ENCODE measurements around the gene CDK5. TPM values are rescaled to one million over a fixed set of nuclear protein-coding genes. Genes with fewer than 3 reads are reported as not detected.

The CDK5 gene
- total and polyA plus RNA-seq, 2 of the 13 experiments (the other 11 are each of a cell fraction or from before 2014, with no cell fraction given), result 16.4 to 21.3 TPM

GRCh38 chr7:151087245-151088018 is 29.7 kb upstream of the CDK5 start:
- POLR2A ChIA-PET, result interaction anchor here (0.6 to 6.7 kb wide), 7 partner anchors 10 to 680 kb away, joined by 3 to 82 read pairs (median 4); partner anchors contain the start of gene ABCB8
- H3K4me2 ChIP-seq (ENCODE audit: low read depth, low read length), result peak overlapping the region; percentile 97
- H3K4me3 ChIP-seq (replicated peaks in 1 of 3; ENCODE audit: insufficient read depth in 1 of 3, low read depth in 2 of 3, low read length in 3 of 3), result peak overlapping the region; percentile 93 to 98 (median 95)
- intact Hi-C loops (cut with micrococcal nuclease; ENCODE audit: unreplicated experiment), result loop anchor here (2.0 to 10.0 kb wide), 2 partner anchors 29 to 157 kb away; partner anchors contain the start of genes SLC4A2 and SMARCD3
- WGBS (ENCODE audit: low lambda C conversion rate), result 0% methylated on average over 12 of the region's 70 CpGs
- peaks cover 39% of the 10 kb centered on the region for H4K20me1 ChIP-seq (ENCODE audit: insufficient read depth, low read length)
- H3K9ac ChIP-seq (ENCODE audit: insufficient read depth, low read depth, low read length), result peak overlapping the region; percentile 88
- peaks cover 66% of the 10 kb centered on the region for H3K4me1 ChIP-seq (ENCODE audit: insufficient read depth, low read length)
- ATAC-seq, result peak; percentile 45
- no TSS peak for BruUV-seq (replicated peaks)
- peak overlapping the region; percentile 70 for H3K27ac ChIP-seq (ENCODE audit: extremely low read length, insufficient read depth, low read length)
- no peaks in the 10 kb centered on the region; a peak in 1 of 5 replicates for H3K27me3 ChIP-seq (ENCODE audit: control insufficient read depth in 1 of 2, insufficient read depth in 2 of 2, low read length in 2 of 2)
- FAIRE-seq, result no peak
- peak; percentile 35 for DNase-seq (ENCODE audit: low spot score)
- peaks cover 4 to 13% of the 10 kb centered on the region in 2 experiments; a peak in 4 of 5 replicates for H3K36me3 ChIP-seq (replicated peaks in 1 of 2; ENCODE audit: control insufficient read depth in 1 of 2, insufficient read depth in 2 of 2, low read length in 2 of 2)
- H3K9me3 ChIP-seq (ENCODE audit: low read length), result no peaks in the 10 kb centered on the region
- no peak overlapping the region for H2AFZ ChIP-seq (ENCODE audit: low read length)
- peaks cover 59% of the 10 kb centered on the region for H3K79me2 ChIP-seq (ENCODE audit: insufficient read depth, low read length)
- CTCF ChIA-PET (ENCODE audit: low intra/inter-chr PET ratio, low total read pairs), result interaction anchor here (2.2 kb wide), 1 partner anchor 24 kb away, joined by 6 read pairs; no protein-coding TSS in a partner anchor
- in situ Hi-C loops (cut with HindIII; ENCODE audit: extremely low pct_ligation_motif_present, low pct_unique_long_range_greater_than_20kb), result no loop called here
- peak; percentile 53; the same call in 1 of the 2 replicates for TF ChIP-seq POLR2G (IDR thresholded peaks at IDR 0.05; ENCODE audit: low read depth, low read length)
- TF ChIP-seq ZNF235 (CRISPR knock-in tag; IDR thresholded peaks at IDR 0.05; ENCODE audit: borderline replicate concordance), result peak; percentile 67; the same call in 1 of the 2 replicates
- peak; percentile 40; the same call in 1 of the 2 replicates for TF ChIP-seq ELF3 (CRISPR knock-in tag; IDR thresholded peaks at IDR 0.05)
- TF ChIP-seq E2F2 (CRISPR knock-in tag; IDR thresholded peaks at IDR 0.05; ENCODE audit: borderline replicate concordance), result 0 out of 2 replicates have a peak, but pooled peaks have one; percentile 28
- TF ChIP-seq ZHX2 (IDR thresholded peaks at IDR 0.05; ENCODE audit: low read depth), result no peak
- 0 out of 2 replicates have a peak, but pooled peaks have one; percentile 28 for TF ChIP-seq ZHX2 (CRISPR knock-in tag; IDR thresholded peaks at IDR 0.05; ENCODE audit: borderline replicate concordance)
- TF ChIP-seq IRX3 (CRISPR knock-in tag; IDR thresholded peaks at IDR 0.05; ENCODE audit: borderline replicate concordance, low read depth), result peak; percentile 62; the same call in 1 of the 2 replicates
- TF ChIP-seq REL (CRISPR knock-in tag; conservative IDR thresholded peaks at IDR 0.05), result no peak
- TF ChIP-seq ZNF274 (CRISPR knock-in tag; IDR thresholded peaks at IDR 0.05), result peak; percentile 76; the same call in 1 of the 2 replicates
- TF ChIP-seq ZNF784 (CRISPR knock-in tag; IDR thresholded peaks at IDR 0.05; ENCODE audit: borderline replicate concordance), result no peak
- TF ChIP-seq DRAP1 (CRISPR knock-in tag; IDR thresholded peaks at IDR 0.05), result 0 out of 2 replicates have a peak, but pooled peaks have one; percentile 28

Data from HepG2 (cell line).